Globus pallidus (tissue), 1 donor: ENCODE results near the gene ATP6V0A4.
"Not testable (repeated sequence)": the region's sequence is repeated elsewhere in the genome, so short reads cannot be mapped to it uniquely, and the experiment has no call there.

ENCODE experiments used
- DNase-seq: peaks from one replicate; pipeline ENCODE4 v3.0.0-alpha.2; 2015; ENCODE audit warnings: low spot score

Gene ATP6V0A4

GRCh38 chr7:138750473-138750872 is 47.5 kb downstream of the ATP6V0A4 start:
- no peak for DNase-seq

DNA sequence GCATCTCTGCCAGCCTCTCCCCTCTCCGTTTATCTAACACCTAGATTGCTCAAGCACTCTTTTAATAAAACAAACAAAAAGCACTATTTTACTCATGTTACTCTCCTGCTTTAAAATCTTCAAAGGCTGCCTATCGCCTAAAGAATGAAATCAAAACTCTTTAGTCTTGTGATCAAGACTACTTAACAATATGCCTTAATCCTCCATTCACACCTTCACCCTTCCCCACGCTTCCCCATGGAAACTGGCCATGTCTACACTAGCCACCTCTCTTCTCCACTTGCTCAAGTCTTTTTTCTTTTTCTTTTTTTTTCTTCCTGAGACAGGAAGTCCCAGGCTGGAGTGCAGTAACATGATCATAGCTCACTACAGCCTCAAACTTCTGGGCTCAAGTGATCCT is 48.0 kb downstream of the ATP6V0A4 start:
- no peak for DNase-seq

GRCh38 chr7:138748666-138749065 is 49.3 kb downstream of the ATP6V0A4 start:
- DNase-seq, result no peak

DNA sequence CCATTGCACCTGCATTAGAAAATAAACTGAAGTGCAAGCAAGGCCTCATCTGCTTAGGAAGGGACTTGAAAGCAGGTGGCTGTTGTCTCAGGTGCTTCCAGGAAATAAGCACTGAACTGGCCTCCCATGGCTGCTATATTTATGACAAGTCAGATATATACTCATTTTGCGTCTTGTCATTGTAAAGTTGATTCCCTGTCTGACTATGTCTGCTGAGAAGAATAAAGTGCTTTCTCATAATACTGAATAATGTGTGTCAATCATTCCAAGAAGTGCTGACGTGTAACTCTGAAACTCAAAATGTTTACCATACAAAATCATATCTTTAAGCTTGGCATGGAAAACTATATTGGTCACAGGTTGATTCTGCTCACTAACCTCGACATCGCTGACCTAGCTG is 51.9 kb downstream of the ATP6V0A4 start:
- DNase-seq, result no peak

DNA sequence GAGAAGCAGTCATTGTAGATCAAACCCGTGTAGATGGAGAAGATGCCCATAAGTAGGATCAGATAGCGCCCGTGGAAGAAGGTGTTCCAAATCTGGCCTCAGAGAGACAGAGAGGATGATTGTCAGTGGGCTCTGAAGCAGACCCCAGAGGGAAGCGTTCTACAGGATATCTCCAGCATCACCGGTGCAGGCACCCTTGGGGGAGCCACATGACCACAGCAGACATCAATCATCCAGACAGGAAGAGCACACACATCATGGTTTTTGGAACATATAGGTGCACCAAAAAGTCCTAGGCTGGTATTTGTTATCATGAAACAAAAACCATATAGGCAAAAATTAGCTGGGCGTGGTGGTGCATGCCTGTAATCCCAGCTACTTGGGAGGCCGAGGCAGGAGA is 52.8 kb downstream of the ATP6V0A4 start:
- DNase-seq, result no peak

GRCh38 chr7:138741453-138741735 is 56.6 kb downstream of the ATP6V0A4 start:
- no peak for DNase-seq

GRCh38 chr7:138739859-138740258 is 58.1 kb downstream of the ATP6V0A4 start:
- DNase-seq, result no peak

DNA sequence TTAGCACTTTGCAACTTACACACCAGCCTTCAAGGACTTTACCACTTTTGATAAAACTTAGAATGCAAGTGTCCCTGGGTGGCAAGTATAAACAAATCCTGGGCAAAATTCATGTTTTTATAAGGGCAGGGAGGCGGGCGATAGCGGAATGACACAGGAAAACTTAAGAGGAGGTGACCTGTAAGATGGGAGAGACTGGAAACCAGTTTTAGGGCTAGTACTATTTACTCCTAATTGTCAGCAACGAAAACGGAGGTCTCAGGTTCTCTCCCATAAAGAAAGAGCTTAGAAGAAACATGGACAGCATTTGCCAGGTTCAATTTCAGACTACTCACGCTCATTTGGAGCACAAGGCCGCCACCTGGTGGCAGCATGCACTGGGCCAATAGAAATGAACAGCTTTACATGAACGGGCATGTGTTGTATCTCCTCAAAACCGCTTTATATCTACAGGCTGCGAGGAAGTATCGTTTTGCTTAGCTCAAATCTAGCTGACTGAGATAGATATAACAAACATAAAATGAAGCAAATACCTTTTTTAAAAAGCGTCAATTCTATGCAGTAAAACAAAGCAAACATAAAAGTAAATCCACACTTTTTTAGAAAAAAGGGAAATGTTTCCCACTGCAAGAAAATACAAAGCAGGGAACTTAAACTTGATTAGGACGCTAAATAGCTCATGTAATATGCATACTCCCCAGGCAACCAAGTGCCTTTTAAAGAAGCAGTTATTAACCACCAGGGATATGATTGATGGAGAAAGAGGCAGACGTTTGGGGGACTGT is 59.3 kb downstream of the ATP6V0A4 start:
- DNase-seq, result peak; percentile 89

DNA sequence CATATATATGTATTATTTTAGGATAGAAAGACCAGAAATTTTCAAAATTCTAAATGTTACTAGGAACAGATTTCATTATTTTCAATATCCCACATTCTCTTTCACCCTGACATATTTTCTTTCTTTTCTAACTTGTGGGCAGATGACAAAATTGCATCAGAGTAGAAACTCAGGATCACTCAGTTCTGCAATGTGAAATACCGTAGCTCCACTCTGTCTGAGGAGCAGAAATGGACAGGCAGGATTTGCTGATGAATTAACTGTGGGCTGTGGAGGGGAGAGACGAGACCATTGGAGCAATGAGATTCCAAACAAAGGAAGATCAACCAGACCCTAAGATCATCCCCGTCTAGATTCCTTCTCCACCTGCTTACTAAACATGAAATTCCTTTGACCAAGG is 59.9 kb downstream of the ATP6V0A4 start:
- DNase-seq, result no peak

- no peak for DNase-seq
These were observed 62.6 kb downstream of the ATP6V0A4 start for GRCh38 chr7:138735399-138735798.

DNA sequence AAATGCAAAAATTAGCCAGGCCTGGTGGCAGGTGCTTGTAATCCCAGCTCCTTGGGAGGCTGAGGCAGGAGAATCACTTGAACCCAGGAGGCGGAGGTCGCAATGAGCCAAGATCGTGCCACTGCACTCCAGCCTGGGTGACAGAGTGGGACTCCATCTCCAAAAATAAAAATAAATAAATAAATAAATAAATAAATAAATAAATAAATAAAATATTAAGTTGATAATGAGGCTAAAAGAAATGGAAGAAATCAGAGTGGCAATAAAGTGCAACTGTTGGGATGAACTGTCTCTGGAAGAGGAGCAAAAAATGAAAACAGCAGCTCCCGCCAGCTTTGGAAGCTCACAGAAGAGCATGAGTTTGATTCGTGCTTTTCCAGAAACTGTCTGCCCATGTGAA is 66.3 kb downstream of the ATP6V0A4 start:
- not testable (repeated sequence) for DNase-seq

DNA sequence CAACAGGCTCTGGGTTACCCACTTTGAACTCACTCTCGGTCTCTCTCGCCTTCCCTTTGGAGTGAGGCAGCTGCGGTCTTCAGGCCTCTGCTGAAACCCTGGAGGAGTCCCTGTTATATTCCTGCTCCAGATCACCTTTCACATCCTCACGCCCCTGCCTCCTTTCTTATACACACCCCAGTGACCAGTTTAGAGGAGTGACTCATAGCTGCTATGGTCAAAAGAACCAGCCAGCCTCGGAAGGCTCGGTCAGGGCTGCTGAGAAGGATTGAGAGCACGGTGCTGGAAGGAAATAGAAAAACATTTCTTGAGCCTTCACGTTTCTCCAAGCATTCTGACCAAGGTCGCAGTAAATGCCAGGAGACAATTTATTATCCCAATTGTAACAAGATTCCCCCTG is 68.6 kb downstream of the ATP6V0A4 start:
- no peak for DNase-seq

DNA sequence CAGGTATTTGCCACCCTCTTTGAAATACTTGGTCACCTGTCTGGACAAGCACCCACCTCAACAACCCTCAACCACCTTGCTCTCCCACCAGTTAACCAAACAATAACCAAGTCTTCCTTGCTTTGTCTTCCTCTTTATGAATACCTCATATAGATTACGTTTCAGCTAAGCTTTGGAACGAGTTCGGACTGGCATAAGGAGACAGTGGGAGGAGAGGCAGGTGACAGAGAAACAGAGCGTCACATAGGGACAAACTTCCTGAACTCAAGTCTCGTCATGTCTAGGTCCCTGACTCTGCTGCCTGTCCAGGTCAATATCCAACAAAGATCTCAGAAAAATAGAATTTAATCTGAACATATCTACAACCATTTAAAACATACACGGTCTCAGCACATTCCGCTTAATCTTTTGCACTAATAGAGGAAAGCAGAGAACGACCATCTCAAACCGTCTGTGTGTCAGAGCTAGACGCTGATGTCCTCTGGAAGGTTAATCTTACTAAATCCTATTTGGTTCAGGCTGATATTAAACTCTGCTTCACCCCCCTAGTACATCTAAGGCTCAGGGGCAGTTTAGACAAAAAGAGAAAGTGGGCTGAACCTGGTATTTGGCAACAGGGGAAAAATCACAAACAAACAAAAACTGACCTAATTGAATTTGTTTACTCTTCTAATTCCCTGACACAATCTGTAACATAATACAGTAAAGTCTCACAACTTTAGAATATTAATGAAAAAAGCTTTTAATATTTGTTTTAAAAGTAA is 70.5 kb downstream of the ATP6V0A4 start:
- DNase-seq, result no peak

DNA sequence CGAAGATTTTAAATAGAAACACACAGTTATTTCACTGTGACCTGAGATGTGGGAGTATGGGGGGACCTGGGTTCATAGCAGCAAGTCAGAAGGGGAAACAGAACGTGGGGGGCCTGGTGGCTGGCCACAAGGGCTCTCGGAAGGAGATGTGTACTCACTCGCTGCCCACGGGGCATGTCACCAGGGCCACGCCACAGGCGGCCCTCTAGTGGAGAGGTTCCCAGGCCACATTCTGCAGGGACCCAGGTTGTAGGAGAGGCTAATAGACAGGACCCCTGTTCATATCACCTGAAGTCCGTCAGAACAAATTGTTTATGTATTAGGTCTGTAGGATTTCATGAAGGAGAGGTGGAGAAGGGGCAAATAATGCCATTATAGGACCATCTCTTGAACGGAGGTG is 71.7 kb downstream of the ATP6V0A4 start:
- no peak for DNase-seq

DNA sequence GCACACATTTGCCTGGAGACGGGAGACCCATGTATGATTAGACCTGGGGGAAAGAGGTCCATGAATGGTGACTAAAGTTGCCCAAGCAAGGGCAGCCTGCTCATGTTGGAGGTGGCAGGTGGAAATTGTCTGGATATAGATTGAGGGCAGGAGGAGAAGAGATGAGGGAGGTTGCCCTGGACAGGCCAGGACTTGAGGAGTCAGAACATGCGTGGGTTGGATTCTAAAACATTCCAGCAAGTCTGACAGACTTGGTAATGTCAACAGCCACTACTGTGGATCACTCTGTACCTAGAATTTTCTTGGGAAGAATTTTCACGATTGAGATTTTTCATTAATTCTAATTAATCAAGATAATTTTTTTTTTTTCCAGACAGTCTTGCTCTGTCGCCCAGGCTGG is 77.7 kb downstream of the ATP6V0A4 start:
- DNase-seq, result no peak

DNA sequence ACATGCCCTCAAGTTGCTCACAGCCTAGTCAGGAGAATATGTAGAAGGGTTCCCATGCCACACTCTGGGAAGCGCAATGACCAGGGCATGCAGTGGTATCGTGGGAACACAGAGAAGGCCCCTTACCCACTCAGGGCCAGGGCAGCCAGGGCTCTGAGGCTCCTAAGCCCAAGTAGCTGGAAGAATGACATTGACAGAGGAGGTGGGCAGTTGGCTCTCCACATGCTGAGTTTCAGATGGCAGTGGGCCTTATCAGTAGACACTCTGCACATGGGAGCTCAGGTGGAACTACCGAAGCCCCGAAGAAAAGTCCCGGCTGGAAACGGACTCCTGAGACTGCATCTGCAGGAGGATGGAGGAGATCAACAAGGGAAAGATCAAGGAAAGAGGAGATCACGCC is 81.1 kb downstream of the ATP6V0A4 start:
- no peak for DNase-seq

- DNase-seq, result no peak
These were observed 84.8 kb downstream of the ATP6V0A4 start for GRCh38 chr7:138713191-138713590.

DNA sequence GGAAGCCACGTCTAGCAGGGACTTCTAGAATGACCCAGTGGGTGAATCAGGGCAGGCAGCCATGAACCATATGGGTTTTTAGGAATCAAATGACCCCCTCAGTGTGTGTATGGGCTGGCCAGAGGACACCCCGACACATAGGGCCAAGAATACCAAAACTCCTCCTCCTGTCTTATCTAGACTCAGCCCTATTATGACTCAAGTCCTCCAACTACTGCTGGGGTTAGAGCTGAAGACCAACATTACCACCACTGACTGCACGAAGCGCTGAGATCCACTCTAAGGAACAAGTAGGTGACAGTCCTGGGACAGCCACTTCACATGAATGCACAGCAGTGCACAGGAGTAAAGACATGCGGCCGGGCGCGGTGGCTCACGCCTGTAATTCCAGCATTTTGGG is 85.3 kb downstream of the ATP6V0A4 start:
- DNase-seq, result no peak

DNA sequence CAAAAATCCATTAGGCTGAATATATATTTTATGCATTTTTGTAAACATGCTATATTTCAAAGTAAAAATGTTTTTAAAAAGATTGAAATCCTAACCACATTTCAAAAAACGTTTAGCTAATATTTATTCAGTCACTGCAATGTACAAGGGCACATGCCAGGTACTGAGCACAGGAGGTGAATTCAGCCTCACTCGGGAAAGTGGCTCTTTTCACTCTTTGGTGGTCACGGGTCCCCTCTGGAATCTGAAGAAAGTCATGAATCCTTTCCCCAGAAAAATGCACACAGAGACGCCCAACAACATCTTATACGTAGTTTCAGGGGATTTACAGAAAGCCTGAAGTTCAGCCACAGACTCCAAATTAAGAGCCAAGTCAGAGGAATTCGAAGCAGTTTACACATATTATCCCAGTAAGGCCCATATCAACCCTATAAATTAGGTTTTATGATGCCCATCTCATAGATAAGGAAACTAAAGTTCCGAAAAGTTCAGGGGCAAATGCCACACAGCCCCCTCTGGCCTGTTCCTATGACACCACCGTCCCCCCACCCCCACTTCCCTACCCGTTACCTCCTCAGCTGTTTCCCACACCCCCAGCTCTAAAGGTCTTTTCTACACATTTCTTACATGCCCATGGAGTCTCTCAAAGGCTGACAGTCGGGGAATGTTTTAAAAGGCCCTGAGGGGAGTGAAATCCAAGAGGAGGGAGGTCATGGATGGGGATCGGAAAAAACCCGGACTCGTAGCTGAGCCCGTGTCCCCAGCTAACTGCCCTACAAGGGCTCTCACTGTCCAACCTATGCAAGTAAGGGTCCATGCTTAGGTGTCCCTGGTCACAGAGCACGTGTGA is 87.2 kb downstream of the ATP6V0A4 start:
- no peak for DNase-seq

DNA sequence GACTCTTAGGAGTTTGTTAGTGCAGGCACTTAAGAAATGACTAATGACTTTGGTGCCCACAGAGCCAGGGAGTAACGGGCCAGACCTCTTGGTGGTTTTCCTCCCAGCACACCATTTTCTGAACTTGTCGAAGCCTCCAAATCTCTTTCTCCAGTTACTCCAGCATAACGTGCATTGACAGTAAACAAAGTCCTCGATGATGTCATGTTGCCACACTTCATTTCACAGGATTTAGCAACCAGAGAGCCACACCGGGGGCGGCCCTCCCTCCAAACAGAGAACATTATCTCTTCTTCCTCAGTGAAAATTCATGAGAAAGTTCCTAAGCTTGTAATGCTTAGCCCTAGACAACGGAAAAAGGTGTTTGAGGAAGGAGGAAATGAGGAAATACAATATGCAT is 92.8 kb downstream of the ATP6V0A4 start:
- no peak for DNase-seq

GRCh38 chr7:138701537-138701923 is 96.5 kb downstream of the ATP6V0A4 start:
- DNase-seq, result no peak

DNA sequence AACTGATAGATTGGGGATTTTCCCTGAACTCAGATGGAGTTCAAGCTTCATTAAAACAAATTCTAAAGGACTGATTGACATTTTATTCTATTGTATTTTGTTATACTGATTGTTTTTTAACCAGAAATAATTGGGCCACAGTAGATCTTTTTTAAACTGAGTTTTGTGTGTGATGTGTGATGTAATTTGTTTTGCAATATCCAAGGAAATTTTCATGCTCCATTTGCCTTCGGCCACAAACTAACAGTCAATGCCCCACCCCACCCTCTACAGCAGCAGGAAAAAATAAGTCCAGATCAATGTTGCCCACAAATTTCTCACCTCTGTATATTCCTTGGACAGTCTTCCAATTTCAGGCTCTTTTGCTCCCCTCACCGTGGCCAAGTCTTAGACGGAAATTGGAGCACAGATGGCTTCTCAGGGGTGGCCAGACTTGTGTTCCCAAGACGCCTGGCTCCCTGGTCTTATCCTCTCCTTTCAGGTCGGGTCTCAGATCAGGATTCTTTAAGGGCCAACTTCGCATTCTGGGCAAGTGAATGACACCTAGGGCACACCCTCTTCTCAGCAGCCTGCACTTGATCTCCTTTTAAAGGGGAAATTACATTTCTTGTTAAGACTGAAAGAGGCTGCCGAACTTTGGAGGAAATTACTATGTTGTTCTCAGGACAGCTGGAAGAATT is 97.0 kb downstream of the ATP6V0A4 start, which contains the start of gene SVOPL:
TSS of gene SVOPL (minus strand) at position 506 of the 680 bp plus-strand sequence. CDS start 22,317 bp downstream, outside the sequence.
- no peak for DNase-seq
